GM23248 (cell line): ENCODE measurements around the gene INTS7.
"Not testable (repeated sequence)": the region's sequence is repeated elsewhere in the genome, so short reads cannot be mapped to it uniquely, and the experiment has no call there.

Experiments
- EZH2 ChIP-seq: fragments of 200-600 bp; sonication (generic); IDR thresholded peaks from 2 replicates; pipeline ENCODE4 v1.6.1; 2018; ENCODE audit warnings: antibody characterized with exemption, mild to moderate bottlenecking; ENCODE audit not compliant: insufficient read depth, poor library complexity, severe bottlenecking
- EZH2phosphoT487 ChIP-seq: fragments of 200-600 bp; sonication (generic); IDR thresholded peaks from 2 replicates; pipeline ENCODE4 v1.6.1; 2018; ENCODE audit warnings: antibody characterized with exemption, moderate library complexity, mild to moderate bottlenecking, low read depth; ENCODE audit not compliant: insufficient read depth

DNA sequence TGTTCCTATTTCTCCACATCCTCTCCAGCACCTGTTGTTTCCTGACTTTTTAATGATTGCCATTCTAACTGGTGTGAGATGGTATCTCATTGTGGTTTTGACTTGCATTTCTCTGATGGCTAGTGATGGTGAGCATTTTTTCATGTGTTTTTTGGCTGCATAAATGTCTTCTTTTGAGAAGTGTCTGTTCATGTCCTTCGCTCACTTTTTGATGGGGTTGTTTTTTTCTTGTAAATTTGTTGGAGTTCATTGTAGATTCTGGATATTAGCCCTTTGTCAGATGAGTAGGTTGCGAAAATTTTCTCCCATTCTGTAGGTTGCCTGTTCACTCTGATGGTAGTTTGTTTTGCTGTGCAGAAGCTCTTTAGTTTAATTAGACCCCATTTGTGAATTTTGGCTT, 81.3 kb downstream of the INTS7 start:
- TF ChIP-seq EZH2, EZH2phosphoT487: not testable (repeated sequence)
